ENCODE data around the gene KRT80. TPM values are rescaled to one million over a fixed set of nuclear protein-coding genes. Genes with fewer than 3 reads are reported as not detected.

Gene KRT80
- total RNA-seq, 2 experiments from 2014 or later, result not detected

DNA sequence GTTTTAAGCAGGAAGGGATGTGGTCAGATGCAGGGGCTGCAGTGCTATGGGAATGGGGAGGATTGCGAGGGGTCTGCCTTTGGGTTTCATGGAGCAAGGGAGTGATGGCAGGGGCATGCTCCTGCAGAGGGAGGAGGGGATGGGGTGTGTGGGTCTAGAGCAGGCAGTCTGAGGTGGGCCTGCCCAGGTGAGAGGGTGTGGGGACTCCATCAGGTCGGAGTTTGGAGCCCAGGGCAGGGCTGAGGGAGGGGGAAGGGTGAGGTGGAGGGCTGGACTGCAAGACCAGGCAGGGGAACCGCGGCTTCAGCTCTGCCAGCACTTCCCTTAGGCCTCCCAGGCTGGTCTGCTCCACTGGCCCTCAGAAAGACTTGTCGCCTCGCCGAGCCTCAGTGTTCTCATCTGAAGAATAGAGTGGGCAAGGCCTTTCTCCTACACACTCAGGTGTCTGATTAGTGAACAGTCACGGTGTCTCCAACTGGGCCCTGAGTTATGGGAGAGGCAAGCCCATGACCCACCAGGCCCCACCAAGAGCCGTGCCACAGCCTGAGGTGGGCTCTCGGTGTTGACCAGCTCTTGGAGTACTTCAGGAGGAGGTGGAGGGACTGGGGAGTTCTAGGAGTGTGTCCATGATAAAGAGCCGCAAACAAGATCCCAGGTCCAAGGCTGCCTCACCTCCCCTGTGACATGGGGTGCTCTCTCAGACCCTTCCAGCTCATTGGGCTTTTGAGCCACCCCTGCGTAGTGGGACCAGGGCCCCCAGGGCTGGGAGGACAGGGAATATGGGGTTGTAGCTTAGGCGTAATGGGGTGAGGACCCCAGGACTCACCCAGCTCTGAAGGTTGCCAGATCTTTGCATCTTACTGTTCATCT, 20.1 kb upstream of the KRT80 start:
- DNase-seq, result no peak
- no peak for ATAC-seq
- CTCF ChIA-PET, result interaction anchor here (0.9 to 3.2 kb wide), 9 partner anchors 8 to 81 kb away, joined by 3 to 10 read pairs (median 4); partner anchors contain the start of gene KRT80
- Mint-ChIP-seq H3K4me3 (no peak overlapping the region), H3K36me3 (no peaks in the 10 kb centered on the region), H3K4me1 (no peaks in the 10 kb centered on the region), H3K27ac (no peak overlapping the region), H3K27me3 (peaks cover 11% of the 10 kb centered on the region), H3K9me3 (ENCODE audit: low read depth) (no peaks in the 10 kb centered on the region)

DNA sequence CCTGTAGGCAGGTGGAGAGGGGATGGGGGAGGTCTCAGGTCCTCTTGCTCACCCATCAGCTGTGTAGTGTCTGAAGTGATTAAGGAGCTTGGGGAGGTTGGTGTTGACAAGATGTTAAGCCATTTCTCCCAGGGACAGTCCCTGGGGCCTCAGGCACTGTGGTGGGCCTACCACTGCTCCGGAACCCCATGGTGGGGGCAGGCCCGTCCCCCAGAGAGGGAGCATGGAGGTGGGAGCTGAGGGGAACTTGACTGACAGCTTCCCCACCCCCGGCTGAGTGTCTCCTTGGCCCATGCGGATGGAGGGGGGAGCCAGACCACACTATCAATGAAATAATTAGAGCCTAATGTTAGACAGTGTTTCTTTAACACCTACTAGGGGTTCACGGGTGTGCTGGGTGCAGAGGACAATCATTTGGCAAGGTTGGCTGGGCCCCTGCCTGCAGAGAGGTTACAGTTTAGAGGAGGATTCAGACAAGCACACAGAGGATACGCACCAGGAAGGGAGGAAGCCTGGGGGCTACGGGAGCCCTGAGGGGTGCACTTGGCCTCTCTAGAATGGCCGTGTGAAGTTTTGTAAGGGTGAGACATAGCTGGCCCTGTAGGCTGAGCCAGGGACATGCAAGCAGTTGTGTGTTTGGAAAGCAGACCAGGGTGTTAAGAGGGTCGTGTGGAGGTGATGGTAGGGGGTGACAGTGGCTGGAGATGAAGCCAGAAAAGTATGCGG, 19.3 kb upstream of the KRT80 start:
- no peak for ATAC-seq
- Mint-ChIP-seq H3K4me1 (no peaks in the 10 kb centered on the region), H3K9me3 (ENCODE audit: low read depth) (no peaks in the 10 kb centered on the region), H3K36me3 (no peaks in the 10 kb centered on the region), H3K27ac (no peak overlapping the region), H3K27me3 (peaks cover 7% of the 10 kb centered on the region), H3K4me3 (no peak overlapping the region)
- DNase-seq, result no peak
- CTCF ChIA-PET, result interaction anchor here (0.7 to 2.6 kb wide), 9 partner anchors 9 to 116 kb away, joined by 3 to 7 read pairs (median 4); no protein-coding TSS in a partner anchor

DNA sequence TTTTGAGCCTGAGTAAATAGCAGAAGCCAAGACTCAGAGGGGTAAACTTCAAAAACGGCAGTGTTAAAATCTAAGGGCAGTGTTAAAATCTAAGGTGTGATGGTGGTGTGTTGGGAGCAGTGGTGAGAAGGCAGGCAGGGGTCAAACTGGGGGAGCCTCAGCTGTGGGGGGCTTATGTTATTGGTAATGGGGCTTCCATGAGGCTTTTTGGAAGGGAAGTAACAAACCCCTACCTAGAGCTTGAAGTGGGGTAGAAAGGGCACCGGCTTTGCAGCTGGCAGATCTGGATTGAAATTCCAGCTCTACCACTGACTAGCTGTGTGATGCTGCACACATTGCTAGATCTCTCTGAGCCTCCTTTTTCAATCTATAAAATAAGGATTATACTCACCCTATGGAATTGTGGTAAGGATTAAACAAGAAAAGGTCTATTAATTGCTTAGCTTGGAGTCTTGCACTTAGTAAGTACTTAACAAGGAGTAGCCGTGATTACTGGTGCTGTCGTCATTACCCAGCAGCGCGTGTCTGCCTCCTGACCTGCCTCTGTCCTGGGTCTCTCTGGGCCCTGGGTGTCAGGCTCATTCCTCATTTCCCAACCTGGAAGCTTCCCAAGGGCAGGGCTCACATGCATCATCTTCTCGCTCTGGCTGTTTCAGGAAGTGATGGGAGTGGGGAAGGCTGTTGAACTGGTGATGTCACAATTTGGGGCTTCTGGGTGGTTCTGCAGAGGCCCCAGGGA, 18.5 kb upstream of the KRT80 start:
- no peak overlapping the region for H3K4me3 Mint-ChIP-seq
- no peaks in the 10 kb centered on the region for H3K36me3 Mint-ChIP-seq
- no peak overlapping the region for H3K27ac Mint-ChIP-seq
- ATAC-seq (no peak), DNase-seq (no peak)
- no peaks in the 10 kb centered on the region for H3K9me3 Mint-ChIP-seq (ENCODE audit: low read depth)
- CTCF ChIA-PET, result interaction anchor here (0.7 to 2.5 kb wide), 7 partner anchors 10 to 117 kb away, joined by 3 to 7 read pairs (median 4); no protein-coding TSS in a partner anchor
- no peaks in the 10 kb centered on the region for H3K4me1 Mint-ChIP-seq
- peaks cover 5% of the 10 kb centered on the region for H3K27me3 Mint-ChIP-seq

DNA sequence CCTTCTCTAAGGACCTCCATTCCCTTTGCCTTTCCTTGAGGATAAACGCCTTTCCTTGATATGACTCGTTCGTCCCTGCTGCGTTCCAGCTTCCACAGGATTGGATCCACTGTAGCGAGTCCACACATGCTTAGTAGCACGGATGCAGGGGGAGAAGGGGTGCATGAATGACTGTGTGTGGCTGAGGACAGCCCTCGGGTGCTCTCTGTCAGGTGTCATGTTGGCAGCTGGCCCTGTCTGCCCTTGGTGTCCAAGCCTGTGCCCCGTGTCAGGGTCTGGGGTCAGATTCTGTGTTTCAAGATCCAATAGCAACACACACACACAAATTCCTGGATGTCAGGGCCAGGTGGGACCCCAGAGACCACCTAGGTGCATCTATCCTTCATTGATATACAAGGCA, 17.5 kb upstream of the KRT80 start:
- Mint-ChIP-seq H3K9me3 (ENCODE audit: low read depth) (no peaks in the 10 kb centered on the region), H3K36me3 (no peaks in the 10 kb centered on the region), H3K27ac (no peak overlapping the region), H3K4me3 (no peak overlapping the region), H3K4me1 (no peaks in the 10 kb centered on the region), H3K27me3 (peaks cover 3% of the 10 kb centered on the region)
- CTCF ChIA-PET, result no interaction called here
- DNase-seq (no peak), ATAC-seq (no peak)

DNA sequence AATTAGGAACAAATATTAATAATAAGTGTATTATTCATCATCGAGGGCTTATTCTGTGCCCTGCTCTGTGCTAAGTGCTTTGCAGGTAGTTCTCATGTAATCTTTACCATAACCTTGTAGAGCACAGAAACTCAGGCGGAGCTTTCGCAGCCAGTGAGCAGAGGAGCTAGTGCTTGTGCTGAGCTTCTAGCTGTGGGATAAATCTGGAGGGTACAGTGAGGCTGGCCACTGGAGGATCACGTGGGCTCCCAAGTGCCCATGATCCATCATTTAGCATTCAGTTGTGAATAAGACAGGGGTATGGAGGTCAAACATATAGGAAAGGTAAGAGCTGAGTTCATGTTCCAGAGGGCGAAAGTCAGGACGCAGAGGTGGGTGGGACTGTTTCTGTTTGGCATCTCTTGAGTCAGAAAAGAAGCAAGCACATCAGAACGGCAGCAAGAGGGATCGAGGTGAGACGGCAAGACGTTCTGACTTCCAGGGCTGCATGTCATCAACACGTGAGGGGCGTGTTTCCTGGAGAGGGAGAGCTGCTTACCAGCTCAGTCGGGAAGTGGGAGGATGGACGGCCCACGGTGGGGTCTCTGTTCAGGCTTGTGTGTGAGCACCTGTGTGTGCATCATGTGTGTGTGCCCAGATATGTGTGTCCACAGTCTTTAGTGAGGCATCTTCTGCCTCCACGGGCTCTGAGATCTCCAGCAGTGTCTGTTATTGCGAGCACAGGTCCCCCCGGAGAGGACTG, 16.8 kb upstream of the KRT80 start:
- no peak overlapping the region for H3K27ac Mint-ChIP-seq
- no peaks in the 10 kb centered on the region for H3K36me3 Mint-ChIP-seq
- CTCF ChIA-PET, result interaction anchor here (1.7 kb wide), 1 partner anchor 13 kb away, joined by 4 read pairs; no protein-coding TSS in a partner anchor
- H3K9me3 Mint-ChIP-seq (ENCODE audit: low read depth), result no peaks in the 10 kb centered on the region
- no peaks in the 10 kb centered on the region for H3K4me1 Mint-ChIP-seq
- no peak for ATAC-seq
- DNase-seq, result no peak
- H3K4me3 Mint-ChIP-seq, result no peak overlapping the region
- peaks cover 6% of the 10 kb centered on the region for H3K27me3 Mint-ChIP-seq

DNA sequence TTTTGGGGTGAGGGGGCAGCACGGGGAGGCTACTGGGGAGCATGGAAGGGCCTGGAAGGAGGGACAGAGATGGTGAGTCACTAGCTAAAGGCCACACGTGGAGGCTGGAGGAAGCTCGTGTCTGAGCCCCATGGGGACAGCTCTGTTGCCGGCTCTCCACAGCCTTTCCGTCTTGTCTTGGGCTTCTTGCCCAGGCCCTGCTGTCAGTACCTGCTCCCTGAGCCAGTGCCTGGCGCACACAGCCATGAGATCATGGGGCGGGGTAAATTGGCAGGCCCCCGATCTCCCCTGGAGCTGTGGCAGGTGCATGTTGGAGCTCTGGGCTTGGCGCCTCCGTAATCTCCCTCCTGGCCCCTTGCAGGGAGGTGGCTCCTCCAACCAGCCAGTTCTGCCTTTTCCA, 16.1 kb upstream of the KRT80 start:
- ATAC-seq (no peak), DNase-seq (no peak)
- Mint-ChIP-seq H3K4me1 (no peaks in the 10 kb centered on the region), H3K4me3 (no peak overlapping the region), H3K36me3 (no peaks in the 10 kb centered on the region), H3K9me3 (ENCODE audit: low read depth) (no peaks in the 10 kb centered on the region), H3K27me3 (peaks cover 11% of the 10 kb centered on the region), H3K27ac (no peak overlapping the region)
- CTCF ChIA-PET, result interaction anchor here (0.8 to 1.7 kb wide), 2 partner anchors 14 to 30 kb away, joined by 4 read pairs; no protein-coding TSS in a partner anchor

DNA sequence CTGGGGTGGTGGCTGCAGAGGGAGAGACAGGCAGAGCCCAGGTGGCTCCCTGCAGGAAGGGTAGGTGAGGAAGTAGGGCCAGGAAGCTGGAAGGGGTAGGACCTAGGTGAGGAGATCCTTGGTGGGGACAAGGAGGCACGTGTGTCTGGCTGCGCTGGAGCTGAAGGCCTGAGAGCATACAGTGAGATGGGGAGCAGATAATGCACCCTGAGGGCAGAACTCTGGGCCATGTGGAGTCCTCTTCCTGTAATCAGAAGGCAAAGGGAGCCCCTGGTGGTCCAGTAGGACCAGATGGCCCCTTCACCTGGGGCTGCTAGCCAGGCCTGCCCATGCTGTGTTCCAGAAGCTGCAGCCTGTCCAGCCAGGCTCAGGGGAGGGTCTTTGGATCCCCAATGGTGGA, 15.3 kb upstream of the KRT80 start:
- CTCF ChIA-PET, result interaction anchor here (0.8 kb wide), 1 partner anchor 30 kb away, joined by 4 read pairs; no protein-coding TSS in a partner anchor
- no peak overlapping the region for H3K4me3 Mint-ChIP-seq

DNA sequence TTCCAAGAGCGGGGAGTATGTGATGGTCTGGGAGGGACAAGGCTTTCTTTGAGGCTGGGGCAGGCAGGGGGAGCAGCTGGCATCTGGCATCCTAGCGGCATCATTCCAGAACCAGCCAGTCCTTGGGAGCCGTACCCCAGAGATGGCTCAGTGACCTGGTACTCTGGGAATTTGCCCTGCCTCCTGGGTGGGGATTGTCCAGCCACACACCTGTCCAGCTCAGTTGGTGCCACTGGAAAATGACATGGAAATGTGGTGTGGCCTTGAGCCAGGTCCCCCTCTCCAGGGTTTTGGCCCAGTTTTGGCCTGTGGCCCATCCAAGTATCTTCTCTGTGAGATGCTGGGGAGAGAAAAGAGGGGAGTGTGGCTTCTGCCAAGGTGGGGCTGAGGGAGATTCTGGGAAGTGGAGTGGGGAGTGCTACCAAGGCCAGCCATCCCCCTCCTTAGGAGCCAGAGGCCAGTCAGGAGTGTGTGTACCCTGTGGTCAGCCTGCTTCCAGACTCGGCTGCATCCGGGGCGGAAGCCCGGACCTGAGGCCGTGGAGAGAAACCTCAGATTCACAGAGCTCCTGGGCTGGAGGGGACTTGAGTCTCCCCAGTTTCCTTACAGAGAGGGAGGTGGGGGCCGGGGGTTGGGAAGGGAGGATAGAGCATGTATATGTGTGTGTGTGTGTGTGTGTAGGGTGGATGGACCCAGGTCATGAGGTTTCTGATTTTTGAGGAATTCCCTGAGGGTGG, 14.7 kb upstream of the KRT80 start:
- Mint-ChIP-seq H3K27me3 (peaks cover 16% of the 10 kb centered on the region), H3K9me3 (ENCODE audit: low read depth) (no peaks in the 10 kb centered on the region), H3K27ac (no peak overlapping the region), H3K4me1 (no peaks in the 10 kb centered on the region), H3K36me3 (no peaks in the 10 kb centered on the region), H3K4me3 (no peak overlapping the region)
- no peak for ATAC-seq
- no peak for DNase-seq
- CTCF ChIA-PET, result interaction anchor here (1.7 kb wide), 1 partner anchor 50 kb away, joined by 4 read pairs; no protein-coding TSS in a partner anchor

More for the DNA sequence above, 15.3 kb upstream of the KRT80 start:
- ATAC-seq (no peak), DNase-seq (no peak)
- H3K27me3 Mint-ChIP-seq, result peaks cover 14% of the 10 kb centered on the region
- H3K4me1 Mint-ChIP-seq, result no peaks in the 10 kb centered on the region
- no peaks in the 10 kb centered on the region for H3K9me3 Mint-ChIP-seq (ENCODE audit: low read depth)
- no peaks in the 10 kb centered on the region for H3K36me3 Mint-ChIP-seq
- H3K27ac Mint-ChIP-seq, result no peak overlapping the region

DNA sequence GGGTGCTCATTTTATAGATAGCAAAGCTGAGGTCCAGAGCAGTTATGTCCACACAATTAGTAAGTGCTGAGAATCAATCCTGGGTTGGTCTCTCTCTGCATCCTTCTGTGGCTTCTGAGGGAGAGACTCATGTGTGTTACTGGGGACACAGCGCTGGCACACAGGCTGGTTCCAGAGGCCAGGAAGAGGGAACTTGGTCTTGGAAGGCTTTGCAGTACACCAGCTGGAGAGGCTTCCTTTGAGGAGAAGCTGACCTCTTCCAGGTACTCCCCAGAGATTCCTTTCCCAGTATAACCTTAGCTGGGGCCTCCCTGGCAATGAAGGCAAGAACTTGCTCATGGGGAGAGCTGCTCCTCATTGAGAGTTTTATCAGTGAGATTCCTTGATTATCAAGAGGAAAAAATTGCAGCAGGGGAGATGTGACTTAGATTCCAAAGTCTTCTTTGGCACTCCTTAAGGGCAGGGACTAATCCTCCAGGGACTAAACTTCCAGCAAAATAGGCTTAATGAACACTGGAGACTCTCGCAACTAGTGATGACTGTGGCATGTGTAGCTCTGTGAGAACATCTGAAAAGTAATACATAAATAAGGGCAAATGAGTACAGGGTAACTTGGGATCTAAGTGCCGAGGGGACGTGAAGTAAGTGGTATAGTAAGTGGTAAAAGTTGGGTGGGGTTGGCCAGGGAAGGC, 13.9 kb upstream of the KRT80 start:
- Mint-ChIP-seq H3K4me1 (no peaks in the 10 kb centered on the region), H3K27ac (no peak overlapping the region), H3K4me3 (no peak overlapping the region), H3K36me3 (no peaks in the 10 kb centered on the region), H3K9me3 (ENCODE audit: low read depth) (no peaks in the 10 kb centered on the region), H3K27me3 (peaks cover 17% of the 10 kb centered on the region)
- CTCF ChIA-PET, result interaction anchor here (0.9 to 1.7 kb wide), 2 partner anchors 49 to 66 kb away, joined by 3 to 4 read pairs; no protein-coding TSS in a partner anchor
- ATAC-seq (no peak), DNase-seq (no peak)

DNA sequence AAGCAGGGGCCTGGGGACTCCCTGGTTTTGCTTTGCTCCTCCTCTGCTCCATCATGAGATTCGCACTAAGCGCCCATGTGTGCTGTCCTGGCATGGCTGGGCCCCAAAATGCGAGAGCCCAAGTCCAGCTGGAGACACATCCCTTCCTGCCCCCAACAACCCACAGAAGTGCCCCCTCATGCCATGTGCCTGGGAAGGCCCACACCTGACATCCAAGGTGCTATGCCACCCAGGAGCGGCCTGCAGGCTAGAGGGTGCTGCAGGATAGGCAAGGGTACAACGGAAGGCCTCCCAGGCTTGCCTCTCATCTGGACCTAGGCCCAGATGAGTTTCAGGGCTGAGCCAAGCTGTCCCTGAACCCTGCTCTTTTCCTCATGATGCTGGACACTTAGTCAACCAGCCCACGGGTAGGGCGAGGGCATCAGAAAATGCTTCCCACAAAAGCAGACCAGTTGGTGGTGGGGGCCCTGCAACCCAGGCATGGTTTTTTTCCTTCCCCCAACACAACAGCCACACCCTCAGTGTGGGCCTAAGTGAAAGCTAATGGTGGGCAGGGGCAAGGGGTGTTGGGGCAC, 13.2 kb upstream of the KRT80 start:
- Mint-ChIP-seq H3K27me3 (peaks cover 17% of the 10 kb centered on the region), H3K9me3 (ENCODE audit: low read depth) (no peaks in the 10 kb centered on the region), H3K4me1 (no peaks in the 10 kb centered on the region), H3K27ac (no peak overlapping the region), H3K36me3 (no peaks in the 10 kb centered on the region), H3K4me3 (no peak overlapping the region)
- DNase-seq (no peak), ATAC-seq (no peak)
- CTCF ChIA-PET, result interaction anchor here (0.9 to 1.7 kb wide), 2 partner anchors 48 to 67 kb away, joined by 3 to 4 read pairs; no protein-coding TSS in a partner anchor
